CD4-positive, alpha-beta T cell treated with Interleukin-10 for 1 hour (primary cell): ENCODE results near the gene PICALM.
"Not testable (repeated sequence)": the region's sequence is repeated elsewhere in the genome, so short reads cannot be mapped to it uniquely, and the experiment has no call there.

ENCODE experiments used
- DNase-seq: peaks from one replicate; pipeline ENCODE4 v3.0.0-alpha.2; 2020

The PICALM gene

DNA sequence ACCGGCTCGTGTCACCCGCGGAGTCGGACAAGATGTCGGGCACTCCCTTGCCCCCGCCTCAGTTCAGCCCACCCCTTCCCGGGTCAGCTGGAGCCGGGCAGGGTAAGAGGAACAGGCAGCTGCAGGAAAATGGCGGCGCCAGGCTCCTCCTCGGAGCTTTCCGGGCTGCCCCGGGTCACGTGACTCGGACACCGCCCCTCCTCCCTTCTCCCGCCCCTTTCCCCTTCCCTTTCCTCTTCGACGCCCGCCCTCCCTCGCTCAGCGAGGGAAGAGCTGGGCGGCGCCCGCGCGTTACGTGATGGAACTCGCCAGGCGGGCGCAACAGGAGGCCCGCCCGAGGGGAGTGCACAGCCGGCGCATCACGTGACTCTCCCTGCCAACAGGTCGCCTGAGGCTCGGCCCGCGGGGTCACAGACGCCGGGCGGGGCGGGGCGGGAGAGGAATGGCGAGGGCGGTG is at the start of gene PICALM:
TSS of gene PICALM (minus strand) at position 134 of the 457 bp plus-strand sequence. CDS start 304 bp downstream, outside the sequence.
- DNase-seq: peak; percentile 97

DNA sequence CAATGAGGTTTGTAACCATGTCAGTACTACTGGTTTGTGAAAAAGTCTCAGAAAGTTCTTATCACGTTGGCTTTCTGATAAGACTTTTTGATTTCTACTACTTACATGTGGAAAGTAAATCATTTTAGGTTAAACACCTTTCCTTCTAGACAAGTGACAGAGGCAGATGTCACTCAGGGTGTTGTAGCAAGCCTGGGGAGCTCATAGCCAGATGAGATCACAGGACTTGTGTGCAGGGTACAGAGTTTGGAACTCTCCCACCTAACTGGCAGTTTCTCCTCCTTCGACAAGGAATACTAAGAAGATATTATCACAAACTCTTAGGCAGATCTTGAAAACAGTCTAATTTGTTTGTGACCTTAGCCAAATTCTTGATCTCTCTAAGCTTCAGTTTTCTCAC is 49.4 kb upstream of the PICALM start:
- DNase-seq: no peak

DNA sequence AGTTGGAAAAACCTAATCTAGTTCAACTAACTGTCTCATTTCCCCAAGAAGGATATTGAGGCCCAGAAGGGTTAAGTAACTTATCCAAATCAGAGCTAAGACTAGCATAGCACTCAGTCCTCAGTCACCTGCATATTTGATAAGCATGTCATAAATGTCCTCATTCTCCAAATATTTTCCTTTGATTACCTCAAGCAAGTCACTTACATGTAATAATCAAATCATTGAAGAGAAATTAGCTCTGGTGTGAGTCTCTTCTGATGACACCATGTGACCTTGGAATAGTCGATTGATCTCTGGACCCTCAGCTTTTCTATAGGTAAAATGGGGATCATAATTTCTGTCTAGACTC is 48.8 kb upstream of the PICALM start:
- no peak for DNase-seq

GRCh38 chr11:86117001-86117711 is 48.3 kb upstream of the PICALM start:
- DNase-seq: no peak

DNA sequence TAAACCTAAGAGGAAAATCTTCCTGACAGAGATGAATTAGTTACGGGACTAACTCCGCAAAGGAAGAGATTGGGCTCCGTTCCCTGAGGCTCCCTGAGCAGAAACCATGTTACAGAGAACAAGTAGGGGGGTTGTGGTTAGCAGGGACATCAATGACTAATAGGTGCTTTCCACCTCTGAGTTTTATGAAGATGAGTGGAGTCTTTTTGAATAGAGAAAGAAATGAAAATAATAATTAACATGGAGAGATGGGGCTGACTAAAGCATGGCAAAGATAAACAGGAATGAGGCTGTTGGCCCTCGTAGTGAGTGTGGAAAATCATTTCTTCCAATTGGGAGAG is 47.5 kb upstream of the PICALM start:
- peak; percentile 47 for DNase-seq

DNA sequence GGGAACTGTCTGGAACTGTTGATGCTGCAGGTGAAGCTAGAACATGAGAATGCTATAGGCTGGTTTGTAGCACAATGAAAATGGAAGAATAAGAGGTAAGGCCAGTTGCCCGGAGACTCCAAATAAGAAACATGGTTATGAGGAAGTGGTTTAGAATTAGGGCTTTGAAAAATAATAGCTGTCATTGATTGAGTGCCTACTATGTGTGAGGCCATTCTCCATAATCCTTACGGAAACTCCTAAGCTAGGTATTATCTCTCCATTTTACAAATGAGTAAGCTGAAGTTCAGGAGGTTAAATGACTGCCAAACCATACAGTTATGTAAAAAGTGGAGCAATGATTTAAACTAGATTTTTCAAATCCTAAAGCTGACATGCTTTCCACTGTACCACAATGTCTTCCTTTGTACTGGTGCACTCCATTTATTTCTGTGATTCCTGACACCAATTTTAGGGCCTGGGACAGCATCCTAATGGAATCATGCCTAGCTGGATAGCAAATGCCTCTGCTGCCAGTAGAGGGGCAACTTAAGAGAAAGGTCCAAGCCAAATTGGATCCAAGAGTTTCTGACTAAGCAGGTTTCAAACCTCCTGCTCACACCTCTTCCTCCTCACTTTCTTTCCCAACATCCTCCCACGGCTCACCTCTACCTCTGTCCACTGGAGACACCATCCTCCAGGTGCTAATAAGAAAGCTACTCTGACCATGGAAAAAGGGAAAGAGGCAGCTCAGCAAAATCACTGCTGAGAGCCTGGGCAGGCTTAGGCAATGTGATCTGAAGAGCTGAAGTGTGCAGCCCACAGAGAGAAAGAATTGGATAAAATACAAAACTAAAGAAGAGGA is 46.9 kb upstream of the PICALM start:
- DNase-seq: no peak

DNA sequence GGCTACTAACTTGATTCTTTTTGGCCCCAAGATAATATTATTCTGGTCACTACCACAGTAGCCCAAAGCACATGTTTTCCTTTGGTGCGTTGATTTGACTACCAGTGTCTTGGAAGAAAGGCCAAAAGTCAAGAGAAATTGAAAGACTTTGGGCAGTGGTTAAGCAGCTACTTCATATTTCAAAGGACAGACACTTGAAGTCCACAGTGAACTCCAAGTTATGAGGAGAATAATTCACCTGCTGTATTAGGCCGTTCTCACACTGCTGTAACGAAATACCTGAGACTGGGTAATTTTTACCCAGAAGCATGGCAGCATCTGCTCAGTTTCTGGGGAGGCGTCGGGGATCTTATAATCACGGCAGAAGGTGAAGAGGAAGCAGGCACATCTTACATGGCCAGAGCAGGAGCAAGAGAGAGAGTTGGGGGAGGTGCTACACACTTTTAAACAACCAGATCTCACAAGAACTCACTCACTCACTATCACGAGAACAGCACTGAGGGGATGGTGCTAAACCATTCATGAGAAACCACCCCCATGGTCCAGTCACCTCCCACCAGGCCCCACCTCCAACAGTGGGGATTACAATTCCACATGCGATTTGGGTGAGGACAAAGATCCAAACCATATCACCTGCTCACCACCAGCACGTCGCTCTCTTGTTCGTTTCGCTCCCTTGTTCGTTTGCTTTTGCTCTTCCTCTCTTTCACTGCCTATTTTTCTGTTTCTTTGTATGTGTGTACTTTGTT is 40.2 kb upstream of the PICALM start:
- no peak for DNase-seq

DNA sequence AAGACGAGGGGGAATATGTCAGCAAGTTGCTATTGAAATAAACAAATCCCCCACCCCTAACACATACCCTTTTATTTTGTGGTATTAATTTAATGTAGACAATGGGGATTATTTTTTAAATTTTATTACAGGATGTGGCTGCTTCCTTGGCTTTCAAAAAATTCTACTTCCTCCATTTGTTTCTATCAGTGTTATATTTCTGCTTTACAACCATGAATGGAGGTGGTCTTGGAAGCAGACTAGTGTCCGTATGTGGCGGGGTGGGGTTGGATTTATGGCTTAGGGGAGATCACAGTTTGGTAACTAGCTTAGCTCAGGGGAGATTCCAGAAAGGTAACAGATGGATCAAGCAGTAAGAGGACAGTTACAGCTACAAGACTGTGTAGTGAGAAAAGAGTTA is 39.3 kb upstream of the PICALM start:
- DNase-seq: no peak

DNA sequence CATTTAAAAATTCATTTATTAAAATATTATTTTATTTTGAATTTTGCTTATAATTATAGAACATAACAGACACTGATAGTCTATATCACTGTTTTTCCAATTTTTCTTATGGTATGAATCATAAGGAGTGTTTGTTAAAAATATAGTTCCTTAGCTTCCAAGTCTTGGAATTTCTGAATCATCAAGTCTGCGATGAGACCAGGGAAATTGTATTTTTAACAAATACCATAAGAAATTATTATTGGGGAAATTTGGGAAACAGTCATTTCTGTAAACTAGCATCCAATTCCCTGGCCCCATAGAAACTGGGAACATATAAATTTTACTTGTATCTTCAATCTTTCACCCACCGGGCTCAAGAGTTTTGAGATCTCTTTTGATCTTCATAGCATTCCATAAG is 38.0 kb upstream of the PICALM start:
- no peak for DNase-seq

DNA sequence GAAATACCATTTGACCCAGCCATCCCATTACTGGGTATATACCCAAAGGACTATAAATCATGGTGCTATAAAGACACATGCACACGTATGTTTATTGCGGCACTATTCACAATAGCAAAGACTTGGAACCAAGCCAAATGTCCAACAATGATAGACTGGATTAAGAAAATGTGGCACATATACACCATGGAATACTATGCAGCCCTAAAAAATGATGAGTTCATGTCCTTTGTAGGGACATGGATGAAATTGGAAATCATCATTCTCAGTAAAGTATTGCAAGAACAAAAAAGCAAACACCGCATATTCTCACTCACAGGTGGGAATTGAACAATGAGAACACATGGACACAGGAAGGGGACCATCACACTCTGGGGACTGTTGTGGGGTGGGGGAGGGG is 37.1 kb upstream of the PICALM start:
- DNase-seq: not testable (repeated sequence)

GRCh38 chr11:86105601-86106000 is 36.7 kb upstream of the PICALM start:
- DNase-seq: not testable (repeated sequence)

DNA sequence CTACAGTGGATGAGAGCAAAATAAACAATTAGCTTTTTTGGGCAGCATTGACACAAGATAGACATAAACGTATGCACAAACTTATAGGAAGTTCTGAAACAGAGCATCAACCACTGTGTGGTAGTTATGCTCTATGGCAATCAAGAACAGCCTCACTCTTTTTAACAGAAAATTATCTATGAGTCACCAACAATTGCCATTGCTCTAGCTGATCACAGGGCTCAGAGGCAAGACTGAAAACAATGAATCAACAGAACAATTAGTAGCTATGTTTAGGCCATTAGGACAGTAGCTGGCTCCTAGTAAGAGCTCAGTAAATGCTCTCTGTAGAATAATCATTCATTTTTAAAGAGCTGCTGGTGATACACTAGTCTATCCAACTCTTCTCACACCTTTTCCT is 34.9 kb upstream of the PICALM start:
- DNase-seq: no peak

GRCh38 chr11:86101941-86102407 is 33.1 kb upstream of the PICALM start:
- no peak for DNase-seq

- no peak for DNase-seq
Measured at GRCh38 chr11:86101493-86101892, 32.6 kb upstream of the PICALM start.

GRCh38 chr11:86099874-86100273 is 31.0 kb upstream of the PICALM start:
- no peak for DNase-seq

- DNase-seq: no peak
Measured at GRCh38 chr11:86097980-86098379, 29.1 kb upstream of the PICALM start.

DNA sequence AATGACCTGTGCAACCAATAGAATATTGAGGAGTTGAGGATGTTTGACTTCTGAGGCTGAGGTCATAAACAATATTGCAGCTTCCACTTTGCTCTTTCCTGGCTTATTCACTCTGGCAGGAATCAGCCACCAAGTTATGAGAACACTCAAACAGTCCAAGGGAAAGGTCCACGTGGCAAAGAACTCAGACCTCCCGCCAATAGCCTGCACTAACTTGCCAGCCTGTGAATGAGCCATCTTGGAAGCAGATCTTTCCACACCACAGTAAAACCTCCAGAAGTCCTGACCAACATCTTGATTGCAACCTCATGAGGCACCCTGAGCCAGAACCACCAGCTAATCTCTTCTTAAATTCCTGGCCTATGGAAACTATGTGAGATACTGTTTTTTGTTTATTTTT is 22.7 kb upstream of the PICALM start:
- no peak for DNase-seq

DNA sequence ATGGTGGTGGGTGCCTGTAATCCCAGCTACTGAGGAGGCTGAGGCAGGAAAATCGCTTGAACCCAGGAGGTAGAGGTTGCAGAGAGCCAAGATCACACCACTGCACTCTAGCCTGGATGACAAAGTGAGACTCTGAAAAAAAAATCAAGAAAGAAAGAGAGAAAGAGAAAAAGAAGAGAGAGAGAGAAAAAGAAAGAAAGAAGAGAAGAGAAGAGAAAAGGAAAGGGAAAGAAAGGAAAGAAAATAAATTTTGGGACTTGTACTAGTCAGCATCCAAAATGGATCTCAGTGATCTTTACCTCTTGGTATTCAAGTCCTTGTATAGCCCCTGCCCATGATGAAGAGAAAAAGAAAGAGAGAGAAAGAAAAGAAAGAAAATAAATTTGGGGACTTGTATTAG is 22.2 kb upstream of the PICALM start:
- no peak for DNase-seq

- DNase-seq: no peak
Measured at GRCh38 chr11:86089659-86090058, 20.8 kb upstream of the PICALM start.

GRCh38 chr11:86087688-86088087 is 18.8 kb upstream of the PICALM start:
- DNase-seq: not testable (repeated sequence)

DNA sequence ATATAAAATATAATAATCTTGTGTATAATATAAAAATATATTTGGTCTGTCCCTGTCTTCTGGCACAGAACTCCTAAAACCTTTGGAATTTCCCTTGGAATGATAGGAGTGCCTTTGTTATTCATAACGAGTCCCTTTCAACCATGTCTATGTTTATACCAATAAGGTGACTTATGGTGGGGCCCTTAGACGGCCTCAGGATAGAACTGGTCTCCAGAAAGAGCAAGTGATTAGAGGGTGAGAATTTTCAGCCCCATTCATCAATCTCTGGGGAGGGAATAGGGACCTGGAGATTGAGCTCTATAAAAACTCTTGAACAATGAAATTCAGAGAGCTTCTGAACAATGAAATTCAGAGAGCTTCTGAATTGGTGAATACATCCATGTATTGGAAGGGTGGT is 18.4 kb upstream of the PICALM start:
- DNase-seq: no peak

DNA sequence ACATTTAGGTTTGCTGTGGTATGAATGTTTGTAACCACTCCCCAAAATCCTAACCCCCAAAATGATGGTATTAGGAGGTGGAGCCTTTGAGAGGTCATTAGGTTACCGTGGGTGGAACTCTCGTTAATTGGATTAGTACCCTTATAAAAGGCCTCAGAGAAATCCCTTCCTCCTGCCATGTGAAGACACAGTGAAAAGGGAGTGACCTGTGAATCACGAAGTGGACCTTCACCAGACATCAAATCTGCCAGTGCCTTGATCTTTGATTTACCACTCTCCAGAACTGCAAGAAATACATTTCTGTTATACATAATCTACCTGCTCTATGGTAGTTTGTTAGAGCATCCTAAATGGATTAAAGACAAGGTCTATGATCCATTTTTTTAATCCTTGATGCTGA is 12.6 kb upstream of the PICALM start:
- DNase-seq: no peak

- no peak for DNase-seq
Measured at GRCh38 chr11:86079421-86079820, 10.5 kb upstream of the PICALM start.

- DNase-seq: no peak
Measured at GRCh38 chr11:86073948-86074347, 5.1 kb upstream of the PICALM start.
